Esophagus squamous epithelium (tissue), 5 donors: Measurements from ENCODE around the gene CCL18. TPM values are rescaled to one million over a fixed set of nuclear protein-coding genes. Genes with fewer than 3 reads are reported as not detected.

Experiments used
- DNase-seq: peaks from one replicate; lab custom pipeline; 2025; lab: John Stamatoyannopoulos, UW
- H3K27ac ChIP-seq, 4 donors: fragments of 200-600 bp; sonication (generic); one replicate each; pipeline ENCODE4 v1.5.1; 2016 to 2019; ENCODE audit warnings: mild to moderate bottlenecking in 1 of 4
- H3K27me3 ChIP-seq, 4 donors: fragments of 200-600 bp; sonication (generic); 1 replicate in 3 of 4; 2 replicates in 1 of 4; pipeline versions ENCODE4 v1.5.1 to v1.6.0; 2017 to 2021; ENCODE audit warnings: antibody characterized with exemption in 1 of 4
- H3K36me3 ChIP-seq, 3 donors: fragments of 200-600 bp; sonication (generic); one replicate each; pipeline ENCODE4 v1.5.1; 2016 to 2019
- H3K4me1 ChIP-seq, 3 donors: fragments of 200-600 bp; sonication (generic); one replicate each; pipeline ENCODE4 v1.5.1; 2017 to 2019
- H3K4me3 ChIP-seq, 4 donors: fragments of 200-600 bp; sonication (generic); 1 replicate in 3 of 4; 2 replicates in 1 of 4; pipeline ENCODE4 v1.5.1; 2016 to 2019; ENCODE audit warnings: mild to moderate bottlenecking in 2 of 4, moderate library complexity in 1 of 4
- H3K9me3 ChIP-seq, 3 donors: fragments of 200-600 bp; sonication (generic); one replicate each; pipeline ENCODE4 v1.5.1; 2016 to 2019
- CTCF ChIP-seq, 6 experiments: fragments of 450-650 bp in 4 of 6; fragments of 200-600 bp in 2 of 6; sonication (generic) in 2 of 6; IDR thresholded peaks; one replicate each; pipeline ENCODE4 v1.5.1; 2016 to 2019; ENCODE audit warnings: antibody characterized with exemption in 6 of 6, mild to moderate bottlenecking in 4 of 6, moderate library complexity in 4 of 6
- POLR2A ChIP-seq, 4 donors: fragments of 450-650 bp; IDR thresholded peaks; one replicate each; pipeline ENCODE4 v1.6.1; 2017; ENCODE audit warnings: antibody characterized with exemption in 4 of 4, mild to moderate bottlenecking in 4 of 4, moderate library complexity in 3 of 4
- WGBS, 2 donors: methylation state at CpG; one replicate each; pipeline ENCODE4 v1.1.5; 2018; 5-methylcytosine and 5-hydroxymethylcytosine counted together
- intact Hi-C: fragments of 100-400 bp; cut with DNase I; formaldehyde crosslinking; loops from one replicate; pipeline ENCODE4 v1.15.0; 2022
- total RNA-seq, 4 donors: library from RNA; depleted of rRNA; stranded (reverse); fragments of >200 nt; gene quantifications; one replicate each; pipeline ENCODE4 v1.1.0, GENCODE V29; 2016
- donor health status: DM: yes; HTN: yes; CAD: no.

CCL18 gene
- total RNA-seq, 4 donors from 2014 or later = 0.76 to 2.8 (median 0.92) TPM; not detected in 1

DNA sequence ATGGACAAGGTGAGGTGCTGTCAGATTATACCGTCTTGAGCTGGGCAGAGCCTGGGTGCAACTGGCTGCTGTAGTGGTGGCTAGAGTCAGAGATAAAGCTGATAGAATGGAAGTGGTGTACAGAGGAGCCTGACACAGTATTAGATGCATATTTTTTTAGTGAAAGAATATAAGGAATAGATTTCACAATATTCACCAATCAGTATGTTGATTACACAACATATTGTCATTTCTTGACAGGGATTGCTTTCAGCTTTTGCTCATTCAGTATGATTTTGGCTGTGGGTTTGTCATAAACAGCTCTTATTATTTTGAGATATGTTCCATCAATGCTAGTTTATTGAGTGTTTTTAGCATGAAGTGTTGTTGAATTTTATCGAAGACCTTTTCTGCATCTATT, 44.6 kb upstream of the CCL18 start:
- Histone ChIP-seq H3K9me3 (no peaks in the 10 kb centered on the region), H3K4me3 (no peak overlapping the region), H3K27me3 (peaks cover 0 to 21% (median 0%) of the 10 kb centered on the region in 4 donors), H3K27ac (no peak overlapping the region), H3K4me1 (no peaks in the 10 kb centered on the region), H3K36me3 (no peaks in the 10 kb centered on the region)
- WGBS, 2 donors = 77 to 84% methylated on average over 2 of the region's 2 CpGs
- intact Hi-C loops = no loop called here
- DNase-seq = no peak
- no peak for TF ChIP-seq POLR2A (IDR thresholded peaks at IDR 0.05)
- TF ChIP-seq CTCF (IDR thresholded peaks at IDR 0.05) = no peak

DNA sequence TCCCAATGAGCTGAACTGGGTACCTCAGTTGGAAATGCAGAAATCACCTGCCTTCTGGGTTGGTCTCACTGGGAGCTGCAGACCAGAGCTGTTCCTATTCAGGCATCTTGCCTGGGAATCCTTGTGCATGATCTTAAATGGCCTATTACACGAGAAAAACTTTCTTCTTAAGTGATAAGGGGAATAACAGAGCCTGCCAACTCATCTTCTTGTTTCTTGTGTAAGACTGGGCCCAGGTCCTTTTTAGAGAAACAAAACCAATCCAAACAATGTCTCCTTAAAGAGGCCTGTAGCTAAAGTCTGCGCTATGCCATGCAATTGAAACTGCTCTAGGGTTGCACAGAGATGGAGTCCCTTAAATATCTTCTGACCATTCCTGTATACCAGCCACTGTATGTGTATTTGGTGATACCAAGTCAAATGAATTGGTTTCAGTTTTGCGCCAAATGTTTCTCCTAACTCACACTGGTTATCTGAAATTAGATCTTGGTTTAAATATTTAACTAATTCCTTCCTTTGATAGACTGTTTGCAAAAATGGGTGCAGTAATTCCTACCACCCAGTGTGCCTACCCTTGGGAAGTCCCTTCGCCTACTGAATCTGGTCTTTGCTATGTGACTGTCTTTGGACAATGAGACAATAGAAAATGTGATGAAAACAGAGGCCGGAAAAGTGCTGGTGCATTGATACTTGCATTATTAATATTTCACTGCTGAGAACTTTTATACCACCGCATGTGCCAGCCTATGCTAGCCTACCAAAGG, 39.8 kb upstream of the CCL18 start:
- no peaks in the 10 kb centered on the region for H3K4me1 ChIP-seq
- intact Hi-C loops = no loop called here
- no peaks in the 10 kb centered on the region for H3K9me3 ChIP-seq
- TF ChIP-seq CTCF (IDR thresholded peaks at IDR 0.05) (no peak), POLR2A (IDR thresholded peaks at IDR 0.05) (no peak)
- no peak for DNase-seq
- peaks cover 0 to 21% (median 0%) of the 10 kb centered on the region in 4 donors for H3K27me3 ChIP-seq
- H3K36me3 ChIP-seq = no peaks in the 10 kb centered on the region
- no peak overlapping the region for H3K27ac ChIP-seq
- WGBS, 2 donors = 81 to 88% methylated on average over 6 of the region's 6 CpGs
- H3K4me3 ChIP-seq = no peak overlapping the region

DNA sequence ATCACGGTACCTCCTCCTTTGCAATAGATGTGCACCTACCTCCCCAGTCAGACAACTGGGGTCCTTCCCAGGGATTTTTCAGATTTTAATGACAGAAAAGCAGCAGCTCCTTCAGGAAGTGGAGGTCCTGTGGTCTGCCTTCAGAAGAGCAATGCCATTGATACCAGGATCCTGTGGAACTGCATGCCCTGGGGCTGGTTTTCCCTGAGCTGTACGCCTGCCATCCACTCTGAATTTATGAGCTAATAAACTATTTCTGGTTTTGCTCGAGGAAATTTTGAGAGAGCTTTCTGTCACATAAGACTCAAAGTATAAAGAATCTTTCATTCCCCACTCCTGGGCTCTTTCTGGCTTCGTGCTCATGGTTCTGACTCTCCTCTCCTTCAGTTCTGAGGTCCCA, 36.3 kb upstream of the CCL18 start:
- no peaks in the 10 kb centered on the region for H3K9me3 ChIP-seq
- no peak overlapping the region for H3K27ac ChIP-seq
- DNase-seq = no peak
- H3K4me3 ChIP-seq = no peak overlapping the region
- WGBS, 2 donors = 34 to 60% methylated on average over 3 to 4 of the region's 4 CpGs
- TF ChIP-seq CTCF (IDR thresholded peaks at IDR 0.05) = no peak
- no peak for TF ChIP-seq POLR2A (IDR thresholded peaks at IDR 0.05)
- H3K36me3 ChIP-seq = no peaks in the 10 kb centered on the region
- peaks cover 0 to 16% (median 0%) of the 10 kb centered on the region in 4 donors for H3K27me3 ChIP-seq
- no peaks in the 10 kb centered on the region for H3K4me1 ChIP-seq
- intact Hi-C loops = no loop called here

DNA sequence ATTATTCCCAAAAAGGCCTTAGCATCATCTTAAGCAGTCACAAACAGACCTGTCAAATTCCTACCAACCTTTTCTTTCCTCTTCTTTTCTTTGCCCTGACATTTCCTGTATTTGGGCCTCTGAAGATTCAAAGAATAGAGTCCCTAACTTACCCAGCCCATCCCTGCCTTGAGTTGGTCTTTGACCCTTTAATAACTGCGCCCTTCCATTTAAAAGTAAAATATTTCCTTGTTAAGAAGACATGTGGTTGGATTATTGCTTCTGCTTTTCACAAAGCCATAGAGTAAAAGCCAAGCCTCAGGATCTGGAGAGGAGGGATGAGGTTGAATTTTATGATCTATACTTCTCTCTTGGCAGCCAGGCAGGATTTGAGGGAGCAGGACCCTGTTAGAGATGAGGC, 33.1 kb upstream of the CCL18 start:
- no peak overlapping the region for H3K4me3 ChIP-seq
- no peaks in the 10 kb centered on the region for H3K9me3 ChIP-seq
- 92 to 100% methylated on average over 1 of the region's 1 CpG for WGBS, 2 donors
- no peak overlapping the region for H3K27ac ChIP-seq
- H3K36me3 ChIP-seq = no peaks in the 10 kb centered on the region
- intact Hi-C loops = no loop called here
- no peak for DNase-seq
- H3K4me1 ChIP-seq = no peaks in the 10 kb centered on the region
- peaks cover 0 to 16% (median 0%) of the 10 kb centered on the region in 4 donors for H3K27me3 ChIP-seq
- TF ChIP-seq CTCF (IDR thresholded peaks at IDR 0.05) (no peak), POLR2A (IDR thresholded peaks at IDR 0.05) (no peak)

DNA sequence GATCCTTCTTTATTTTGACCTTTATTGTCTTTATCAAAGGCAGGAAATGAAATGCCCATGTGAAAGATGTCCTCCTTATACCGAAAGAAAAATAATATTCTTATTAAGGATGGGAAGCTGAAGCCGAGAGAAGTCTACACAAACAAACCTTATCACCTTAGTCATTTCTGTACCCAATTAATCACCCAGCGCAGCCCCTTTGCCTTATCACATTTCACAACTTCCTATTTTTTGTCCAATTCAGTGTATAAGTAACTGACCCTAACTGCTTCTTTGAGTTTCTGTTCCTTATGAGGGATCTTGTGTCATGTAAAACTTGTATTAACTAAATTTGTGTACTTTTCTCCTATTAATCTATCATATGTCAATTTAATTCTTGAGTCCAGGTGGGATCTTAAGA, 29.9 kb upstream of the CCL18 start:
- WGBS, 2 donors = 28 to 40% methylated on average over 3 of the region's 3 CpGs
- no peak overlapping the region for H3K27ac ChIP-seq
- TF ChIP-seq CTCF (IDR thresholded peaks at IDR 0.05) = no peak
- TF ChIP-seq POLR2A (IDR thresholded peaks at IDR 0.05) = no peak
- DNase-seq = no peak
- H3K36me3 ChIP-seq = no peaks in the 10 kb centered on the region
- H3K9me3 ChIP-seq = no peaks in the 10 kb centered on the region
- H3K4me1 ChIP-seq = no peaks in the 10 kb centered on the region
- intact Hi-C loops = no loop called here
- H3K27me3 ChIP-seq = peaks cover 0 to 16% (median 0%) of the 10 kb centered on the region in 4 donors
- H3K4me3 ChIP-seq = no peak overlapping the region
